HepG2 (cell line): ENCODE data around the gene TSC22D2. TPM values are rescaled to one million over a fixed set of nuclear protein-coding genes. Genes with fewer than 3 reads are reported as not detected.

Experiments used
- BCLAF1 ChIP-seq: fragments of 450-650 bp; IDR thresholded peaks from 2 replicates; pipeline ENCODE4 v1.6.1; 2017; ENCODE audit warnings: mild to moderate bottlenecking
- ELF4 ChIP-seq: sonication (generic); formaldehyde crosslinking; IDR thresholded peaks from 2 replicates; pipeline ENCODE4 v1.5.0; 2020; ENCODE audit warnings: missing genetic modification reagents, mild to moderate bottlenecking, moderate library complexity, borderline replicate concordance
- EP300 ChIP-seq, 3 experiments: sonication (generic) in 1 of 3; formaldehyde crosslinking in 1 of 3; IDR thresholded peaks; 2 replicates each; pipeline versions ENCODE4 v1.5.1 to v1.6.1; 2011 to 2020; ENCODE audit warnings: low read depth in 2 of 3, low read length in 2 of 3, borderline replicate concordance in 1 of 3, improper control_type of control experiment in 1 of 3, mild to moderate bottlenecking in 1 of 3, missing genetic modification reagents in 1 of 3, moderate library complexity in 1 of 3
- FOXK1 ChIP-seq: sonication (generic); formaldehyde crosslinking; IDR thresholded peaks from 2 replicates; pipeline ENCODE4 v1.4.0; 2020; ENCODE audit warnings: low read depth, missing genetic modification reagents, borderline replicate concordance
- FOXO1 ChIP-seq: sonication (generic); formaldehyde crosslinking; IDR thresholded peaks from 2 replicates; pipeline ENCODE4 v1.4.0; 2020; ENCODE audit warnings: missing genetic modification reagents
- HOXA5 ChIP-seq: sonication (generic); formaldehyde crosslinking; IDR thresholded peaks from 2 replicates; pipeline ENCODE4 v1.4.0; 2020; ENCODE audit warnings: missing genetic modification reagents
- HOXD1 ChIP-seq: sonication (generic); formaldehyde crosslinking; IDR thresholded peaks from 2 replicates; pipeline ENCODE4 v1.5.0; 2020; ENCODE audit warnings: missing genetic modification reagents
- ISL2 ChIP-seq: sonication (generic); formaldehyde crosslinking; IDR thresholded peaks from 2 replicates; pipeline ENCODE4 v1.5.0; 2020; ENCODE audit warnings: missing genetic modification reagents
- JARID2 ChIP-seq: sonication (generic); formaldehyde crosslinking; IDR thresholded peaks from 2 replicates; pipeline ENCODE4 v1.8.1; 2023; ENCODE audit warnings: missing genetic modification reagents, inconsistent platforms; ENCODE audit not compliant: insufficient replicate concordance
- LCORL ChIP-seq, 2 experiments: fragments of 450-650 bp in 1 of 2; sonication (generic) in 1 of 2; formaldehyde crosslinking in 1 of 2; IDR thresholded peaks; 2 replicates each; pipeline versions ENCODE4 v1.5.0 to v1.6.1; 2017 to 2020; ENCODE audit warnings: antibody characterized with exemption in 1 of 2, missing genetic modification reagents in 1 of 2
- MAF1 ChIP-seq: sonication (generic); formaldehyde crosslinking; IDR thresholded peaks from 2 replicates; pipeline ENCODE4 v1.5.0; 2020; ENCODE audit warnings: missing genetic modification reagents, borderline replicate concordance
- MAFK ChIP-seq, 2 experiments: IDR thresholded peaks in 1 of 2; conservative IDR thresholded peaks in 1 of 2; 2 replicates each; pipeline ENCODE4 v1.6.1; 2011; ENCODE audit warnings: improper control_type of control experiment in 2 of 2, low read length in 2 of 2
- MEF2D ChIP-seq: sonication (generic); formaldehyde crosslinking; IDR thresholded peaks from 2 replicates; pipeline ENCODE4 v1.5.1; 2020; ENCODE audit warnings: mild to moderate bottlenecking, missing genetic modification reagents
- NFATC3 ChIP-seq: sonication (generic); formaldehyde crosslinking; IDR thresholded peaks from 2 replicates; pipeline ENCODE4 v1.5.1; 2020; ENCODE audit warnings: mild to moderate bottlenecking, missing genetic modification reagents
- NR2F1 ChIP-seq, 2 experiments: fragments of 450-650 bp in 1 of 2; formaldehyde crosslinking in 1 of 2; IDR thresholded peaks; 2 replicates each; pipeline versions ENCODE4 v1.5.0 to v1.6.1; 2016 to 2020; ENCODE audit warnings: mild to moderate bottlenecking in 1 of 2, missing compliant biosample characterization in 1 of 2, missing genetic modification reagents in 1 of 2, moderate library complexity in 1 of 2
- RARA ChIP-seq: IDR thresholded peaks from 2 replicates; pipeline ENCODE4 v1.6.1; 2016; ENCODE audit warnings: missing genetic modification reagents, missing compliant biosample characterization
- SALL1 ChIP-seq: sonication (generic); formaldehyde crosslinking; IDR thresholded peaks from 2 replicates; pipeline ENCODE4 v1.8.0; 2022; ENCODE audit warnings: mild to moderate bottlenecking, missing genetic modification reagents
- WIZ ChIP-seq: sonication (generic); formaldehyde crosslinking; IDR thresholded peaks from 2 replicates; pipeline ENCODE4 v1.5.1; 2020; ENCODE audit warnings: mild to moderate bottlenecking, missing genetic modification reagents
- ZBTB21 ChIP-seq: sonication (generic); formaldehyde crosslinking; IDR thresholded peaks from 2 replicates; pipeline ENCODE4 v1.4.0; 2020; ENCODE audit warnings: missing genetic modification reagents
- ZNF124 ChIP-seq: sonication (generic); formaldehyde crosslinking; IDR thresholded peaks from 2 replicates; pipeline ENCODE4 v1.4.0; 2020; ENCODE audit warnings: missing genetic modification reagents
- ZNF644 ChIP-seq: IDR thresholded peaks from 2 replicates; pipeline ENCODE4 v1.6.1; 2016; ENCODE audit warnings: low read depth
- ZNF777 ChIP-seq: sonication (generic); formaldehyde crosslinking; IDR thresholded peaks from 2 replicates; pipeline ENCODE4 v1.4.0; 2020; ENCODE audit warnings: missing genetic modification reagents
- ZNF841 ChIP-seq: sonication (generic); formaldehyde crosslinking; IDR thresholded peaks from 2 replicates; pipeline ENCODE4 v1.8.1; 2023; ENCODE audit warnings: missing genetic modification reagents, borderline replicate concordance
- ZSCAN25 ChIP-seq: sonication (generic); formaldehyde crosslinking; IDR thresholded peaks from 2 replicates; pipeline ENCODE4 v1.8.0; 2022; ENCODE audit warnings: mild to moderate bottlenecking, missing genetic modification reagents
- polyA plus RNA-seq, 8 experiments: library from polyadenylated mRNA; depleted of rRNA in 3 of 8; stranded (reverse) in 7 of 8; unstranded in 1 of 8; fragments of >200 nt; fragmentation: Illumina TruSeq in 4 of 8; extraction: Trizol in 4 of 8; gene quantifications; 2 replicates each; pipeline versions ENCODE4 v1.2.1 to v1.2.3, GENCODE V29; 2011 to 2016; ENCODE audit warnings: low read depth in 4 of 8, missing spikeins in 1 of 8, mixed read lengths in 1 of 8; ENCODE audit not compliant: insufficient read depth in 1 of 8
- total RNA-seq, 5 experiments: library from RNA; depleted of rRNA; stranded (reverse); fragments of >200 nt; fragmentation: Illumina TruSeq; extraction: Trizol; gene quantifications; 2 replicates each; pipeline ENCODE4 v1.2.3, GENCODE V29; 2016; ENCODE audit warnings: low read depth in 1 of 5
- TF ChIP-seq, protein P1 (sequence below): sonication (generic); formaldehyde crosslinking; IDR thresholded peaks from 2 replicates; pipeline ENCODE4 v1.8.0; 2022; ENCODE audit warnings: mild to moderate bottlenecking, missing genetic modification reagents, moderate library complexity
- TF ChIP-seq, protein P2 (sequence below): sonication (generic); formaldehyde crosslinking; IDR thresholded peaks from 2 replicates; pipeline ENCODE4 v1.5.0; 2020; ENCODE audit warnings: missing genetic modification reagents

The TSC22D2 gene
- total and polyA plus RNA-seq, 2 of the 13 experiments (the other 11 are each of a cell fraction or from before 2014, with no cell fraction given) = 4.6 to 8.2 TPM

DNA sequence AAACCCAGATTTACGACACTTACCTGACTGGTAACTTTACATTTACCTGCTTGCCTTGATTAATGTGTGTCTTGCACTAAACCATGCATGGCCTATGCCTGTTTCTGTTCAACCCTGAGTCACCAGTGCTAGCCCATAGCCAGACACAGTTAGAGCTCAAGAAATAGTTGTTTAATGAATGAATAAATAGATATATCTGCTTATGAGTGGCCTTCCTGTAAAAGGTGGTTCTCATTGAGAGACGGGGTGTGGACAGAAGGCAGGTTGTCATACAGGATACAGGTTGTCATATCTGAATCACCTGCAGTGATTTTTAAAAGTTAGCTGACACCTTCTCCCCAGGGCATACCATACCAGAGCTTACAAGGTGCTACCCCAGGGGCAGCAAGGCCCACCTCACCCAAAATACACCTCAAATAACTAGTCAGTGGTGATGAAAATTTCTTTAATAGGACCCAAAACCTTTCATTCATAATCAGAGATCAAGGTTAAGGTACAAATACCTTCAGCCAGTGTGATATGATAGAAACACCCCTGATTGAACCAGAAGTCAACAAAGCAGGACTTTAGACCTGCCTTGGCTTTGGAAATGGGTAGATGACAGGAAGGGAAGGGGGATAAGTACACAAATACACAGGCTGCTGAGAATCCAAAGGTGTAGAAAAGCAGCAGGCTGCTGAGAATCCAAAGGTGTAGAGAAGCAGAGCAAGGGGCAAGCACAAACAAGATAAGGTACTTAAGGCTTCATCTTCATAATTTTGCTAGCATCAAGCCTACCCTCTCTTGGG, 45.4 kb upstream of the TSC22D2 start (continued):
- no peak for TF ChIP-seq MEF2D (CRISPR knock-in tag)
- no peak for TF ChIP-seq MAF1
- peak; percentile 47; the same call in 1 of the 2 replicates for TF ChIP-seq RARA (CRISPR knock-in tag)
- no peak for TF ChIP-seq WIZ (CRISPR knock-in tag)
- TF ChIP-seq NFATC3 (CRISPR knock-in tag) = no peak
- TF ChIP-seq JARID2 (CRISPR knock-in tag) = no peak
- TF ChIP-seq, protein P1, sequence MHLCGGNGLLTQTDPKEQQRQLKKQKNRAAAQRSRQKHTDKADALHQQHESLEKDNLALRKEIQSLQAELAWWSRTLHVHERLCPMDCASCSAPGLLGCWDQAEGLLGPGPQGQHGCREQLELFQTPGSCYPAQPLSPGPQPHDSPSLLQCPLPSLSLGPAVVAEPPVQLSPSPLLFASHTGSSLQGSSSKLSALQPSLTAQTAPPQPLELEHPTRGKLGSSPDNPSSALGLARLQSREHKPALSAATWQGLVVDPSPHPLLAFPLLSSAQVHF (CRISPR knock-in tag) = no peak
- peak; percentile 35; the same call in 1 of the 2 replicates for TF ChIP-seq FOXK1
- no peak for TF ChIP-seq ISL2 (CRISPR knock-in tag)
- TF ChIP-seq ZNF124 (CRISPR knock-in tag) = no peak
- no peak for TF ChIP-seq HOXA5 (CRISPR knock-in tag)
- no peak for TF ChIP-seq ZSCAN25
- TF ChIP-seq ZNF777 (CRISPR knock-in tag) = no peak
- no peak for TF ChIP-seq MAFK (conservative IDR thresholded peaks at IDR 0.05 in 1 of 2, IDR thresholded peaks at IDR 0.05 in 1 of 2; ENCODE audit: low read length in 2 of 2)
- TF ChIP-seq ZBTB21 (CRISPR knock-in tag) = no peak
- TF ChIP-seq FOXO1 (CRISPR knock-in tag) = 0 out of 2 replicates have a peak, but pooled peaks have one; percentile 42
- no peak for TF ChIP-seq BCLAF1
- TF ChIP-seq LCORL (IDR thresholded peaks at IDR 0.05) = no peak
- TF ChIP-seq LCORL (CRISPR knock-in tag; IDR thresholded peaks at IDR 0.05) = no peak
- no peak for TF ChIP-seq NR2F1 (CRISPR knock-in tag; IDR thresholded peaks at IDR 0.05)
- TF ChIP-seq SALL1 = peak; percentile 31; the same call in 1 of the 2 replicates
- TF ChIP-seq ZNF841 (CRISPR knock-in tag) = no peak
- TF ChIP-seq ZNF644 = no peak
- 0 out of 4 replicates have a peak, but pooled peaks of 1 of the 2 experiments have one; percentile 14 for TF ChIP-seq EP300 (IDR thresholded peaks at IDR 0.05; ENCODE audit: low read depth in 2 of 2, low read length in 2 of 2)
- TF ChIP-seq EP300 (CRISPR knock-in tag; IDR thresholded peaks at IDR 0.05; ENCODE audit: borderline replicate concordance) = no peak
- no peak for TF ChIP-seq HOXD1 (CRISPR knock-in tag)
- no peak for TF ChIP-seq ELF4
- TF ChIP-seq, protein P2, sequence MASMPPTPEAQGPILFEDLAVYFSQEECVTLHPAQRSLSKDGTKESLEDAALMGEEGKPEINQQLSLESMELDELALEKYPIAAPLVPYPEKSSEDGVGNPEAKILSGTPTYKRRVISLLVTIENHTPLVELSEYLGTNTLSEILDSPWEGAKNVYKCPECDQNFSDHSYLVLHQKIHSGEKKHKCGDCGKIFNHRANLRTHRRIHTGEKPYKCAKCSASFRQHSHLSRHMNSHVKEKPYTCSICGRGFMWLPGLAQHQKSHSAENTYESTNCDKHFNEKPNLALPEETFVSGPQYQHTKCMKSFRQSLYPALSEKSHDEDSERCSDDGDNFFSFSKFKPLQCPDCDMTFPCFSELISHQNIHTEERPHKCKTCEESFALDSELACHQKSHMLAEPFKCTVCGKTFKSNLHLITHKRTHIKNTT (CRISPR knock-in tag) = no peak
